Measurements from ENCODE around the gene THADA.

The THADA gene

GRCh38 chr2:43345391-43345813, 250.4 kb downstream of the THADA start:
- DNase-seq = peak; percentile 35

- DNase-seq = no peak
These were observed 250.9 kb downstream of the THADA start for GRCh38 chr2:43344868-43345373.

GRCh38 chr2:43343573-43344304, 252.1 kb downstream of the THADA start:
- DNase-seq = peak; percentile 94

- no peak for DNase-seq
These were observed 253.7 kb downstream of the THADA start for GRCh38 chr2:43341959-43342757.

- DNase-seq = peak; percentile 90
These were observed 254.9 kb downstream of the THADA start for GRCh38 chr2:43340945-43341356.

GRCh38 chr2:43340066-43340465, 255.8 kb downstream of the THADA start:
- DNase-seq = peak; percentile 57

- DNase-seq = peak; percentile 63
These were observed 262.1 kb downstream of the THADA start for GRCh38 chr2:43333656-43334144.

GRCh38 chr2:43333101-43333655, 262.7 kb downstream of the THADA start:
- peak; percentile 17 for DNase-seq

GRCh38 chr2:43332653-43333052, 263.2 kb downstream of the THADA start:
- DNase-seq = no peak

- DNase-seq = no peak
These were observed 264.4 kb downstream of the THADA start for GRCh38 chr2:43331422-43331821.

- no peak for DNase-seq
These were observed 266.2 kb downstream of the THADA start for GRCh38 chr2:43329637-43330036.

GRCh38 chr2:43328832-43329231, 267.0 kb downstream of the THADA start:
- no peak for DNase-seq

GRCh38 chr2:43328133-43328532, 267.7 kb downstream of the THADA start:
- DNase-seq = peak; percentile 33

GRCh38 chr2:43327119-43327518, 268.7 kb downstream of the THADA start:
- DNase-seq = no peak

GRCh38 chr2:43326101-43326825, 269.6 kb downstream of the THADA start:
- no peak for DNase-seq

- peak; percentile 45 for DNase-seq
These were observed 270.6 kb downstream of the THADA start for GRCh38 chr2:43325107-43325811.

GRCh38 chr2:43324259-43325106, 271.4 kb downstream of the THADA start:
- DNase-seq = peak; percentile 31

- DNase-seq = no peak
These were observed 272.0 kb downstream of the THADA start for GRCh38 chr2:43323857-43324256.

- no peak for DNase-seq
These were observed 274.4 kb downstream of the THADA start for GRCh38 chr2:43321446-43321845.

- peak; percentile 42 for DNase-seq
These were observed 276.3 kb downstream of the THADA start for GRCh38 chr2:43319541-43319940.

GRCh38 chr2:43318791-43319190, 277.0 kb downstream of the THADA start:
- peak; percentile 65 for DNase-seq

Data from fibroblast of skin of back (primary cell).